GM12865 (cell line): ENCODE results near the gene CCDC148.

ENCODE experiments used
- DNase-seq: peaks from one replicate; pipeline ENCODE4 v3.0.0; 2010; ENCODE audit warnings: low read depth
- H3K4me3 ChIP-seq: 2 replicates; pipeline ENCODE4 v1.5.1; 2011; ENCODE audit warnings: mild to moderate bottlenecking, low read depth, low read length, control low read depth
- CTCF ChIP-seq: IDR thresholded peaks from 2 replicates; pipeline ENCODE4 v1.5.1; 2011; ENCODE audit warnings: low read length, control low read depth, low read depth, inconsistent platforms; ENCODE audit not compliant: insufficient read depth; ENCODE audit errors: missing control alignments

CCDC148 gene

GRCh38 chr2:158305501-158305900 is 151.1 kb downstream of the CCDC148 start:
- TF ChIP-seq CTCF: no peak
- DNase-seq: no peak
- H3K4me3 ChIP-seq: no peak overlapping the region

GRCh38 chr2:158300394-158300793 is 156.2 kb downstream of the CCDC148 start:
- TF ChIP-seq CTCF: no peak
- no peak overlapping the region for H3K4me3 ChIP-seq
- DNase-seq: no peak

GRCh38 chr2:158297606-158298005 is 158.9 kb downstream of the CCDC148 start:
- no peak for DNase-seq
- no peak overlapping the region for H3K4me3 ChIP-seq
- TF ChIP-seq CTCF: no peak

- no peak for DNase-seq
- no peak for TF ChIP-seq CTCF
- H3K4me3 ChIP-seq: no peak overlapping the region
Measured at GRCh38 chr2:158297120-158297519, 159.4 kb downstream of the CCDC148 start.

- H3K4me3 ChIP-seq: no peak overlapping the region
- DNase-seq: no peak
- TF ChIP-seq CTCF: no peak
Measured at GRCh38 chr2:158293722-158294121, 162.8 kb downstream of the CCDC148 start.

GRCh38 chr2:158291544-158292180 is 164.9 kb downstream of the CCDC148 start:
- DNase-seq: no peak
- TF ChIP-seq CTCF: no peak
- H3K4me3 ChIP-seq: no peak overlapping the region

GRCh38 chr2:158290225-158290624 is 166.3 kb downstream of the CCDC148 start:
- no peak for TF ChIP-seq CTCF
- H3K4me3 ChIP-seq: no peak overlapping the region
- no peak for DNase-seq
